ENCODE results near the gene PPP1R13L. TPM values are rescaled to one million over a fixed set of nuclear protein-coding genes. Genes with fewer than 3 reads are reported as not detected.

Gene PPP1R13L
- total RNA-seq = 20.7 TPM

GRCh38 chr19:45404557-45405434 is at the start of gene PPP1R13L:
Gene PPP1R13L (minus strand): TSS chr19:45405069. CDS start chr19:45398318, 6,751 bp downstream.
- DNase-seq (ENCODE audit: low spot score) (peak; percentile 83), ATAC-seq (peak; percentile 18)
- intact Hi-C loops (cut with DNase I) = no loop called here

- intact Hi-C loops (cut with DNase I) = no loop called here
- DNase-seq (ENCODE audit: low spot score) = no peak
- no peak for ATAC-seq
Measured at GRCh38 chr19:45451850-45452387, 47.0 kb upstream of the PPP1R13L start.

- DNase-seq (ENCODE audit: low spot score) = no peak
- ATAC-seq = peak; percentile 41
- intact Hi-C loops (cut with DNase I) = no loop called here
Measured at GRCh38 chr19:45451131-45451849, 46.4 kb upstream of the PPP1R13L start.

- intact Hi-C loops (cut with DNase I) = no loop called here
- ATAC-seq (peak; percentile 3), DNase-seq (ENCODE audit: low spot score) (no peak)
Measured at GRCh38 chr19:45450012-45450333, 45.1 kb upstream of the PPP1R13L start.

GRCh38 chr19:45448887-45449299 is 44.0 kb upstream of the PPP1R13L start:
- intact Hi-C loops (cut with DNase I) = no loop called here
- DNase-seq (ENCODE audit: low spot score) (no peak), ATAC-seq (no peak)

- ATAC-seq = no peak
- intact Hi-C loops (cut with DNase I) = no loop called here
Measured at GRCh38 chr19:45448425-45448756, 43.5 kb upstream of the PPP1R13L start.

GRCh38 chr19:45446944-45447343 is 42.1 kb upstream of the PPP1R13L start:
- ATAC-seq (no peak), DNase-seq (ENCODE audit: low spot score) (no peak)
- intact Hi-C loops (cut with DNase I) = no loop called here

More at GRCh38 chr19:45448425-45448756, 43.5 kb upstream of the PPP1R13L start:
- no peak for DNase-seq (ENCODE audit: low spot score)

GRCh38 chr19:45446295-45446694 is 41.4 kb upstream of the PPP1R13L start:
- intact Hi-C loops (cut with DNase I) = no loop called here
- DNase-seq (ENCODE audit: low spot score) = no peak
- ATAC-seq = no peak

GRCh38 chr19:45445139-45445538 is 40.3 kb upstream of the PPP1R13L start:
- no peak for ATAC-seq
- intact Hi-C loops (cut with DNase I) = no loop called here
- no peak for DNase-seq (ENCODE audit: low spot score)

- ATAC-seq (peak; percentile 80), DNase-seq (ENCODE audit: low spot score) (peak; percentile 97)
- intact Hi-C loops (cut with DNase I) = no loop called here
Measured at GRCh38 chr19:45444318-45445041, 39.6 kb upstream of the PPP1R13L start.

GRCh38 chr19:45443462-45444317 is 38.8 kb upstream of the PPP1R13L start:
- ATAC-seq (peak; percentile 87), DNase-seq (ENCODE audit: low spot score) (peak; percentile 96)
- intact Hi-C loops (cut with DNase I) = no loop called here

- intact Hi-C loops (cut with DNase I) = no loop called here
- DNase-seq (ENCODE audit: low spot score) (no peak), ATAC-seq (peak; percentile 12)
Measured at GRCh38 chr19:45442778-45443461, 38.1 kb upstream of the PPP1R13L start.

GRCh38 chr19:45442408-45442777 is 37.5 kb upstream of the PPP1R13L start:
- intact Hi-C loops (cut with DNase I) = no loop called here
- no peak for ATAC-seq
- DNase-seq (ENCODE audit: low spot score) = no peak

- no peak for ATAC-seq
- intact Hi-C loops (cut with DNase I) = no loop called here
- no peak for DNase-seq (ENCODE audit: low spot score)
Measured at GRCh38 chr19:45440873-45441654, 36.2 kb upstream of the PPP1R13L start.

GRCh38 chr19:45440259-45440638 is 35.4 kb upstream of the PPP1R13L start:
- DNase-seq (ENCODE audit: low spot score) (no peak), ATAC-seq (no peak)
- intact Hi-C loops (cut with DNase I) = no loop called here

GRCh38 chr19:45439569-45440258 is 34.8 kb upstream of the PPP1R13L start:
- ATAC-seq = peak; percentile 60
- peak; percentile 89 for DNase-seq (ENCODE audit: low spot score)
- intact Hi-C loops (cut with DNase I) = no loop called here

- no peak for ATAC-seq
- no peak for DNase-seq (ENCODE audit: low spot score)
- intact Hi-C loops (cut with DNase I) = no loop called here
Measured at GRCh38 chr19:45439190-45439568, 34.3 kb upstream of the PPP1R13L start.
